Measurements from ENCODE around the gene S100A11. TPM values are rescaled to one million over a fixed set of nuclear protein-coding genes. Genes with fewer than 3 reads are reported as not detected.

Gene S100A11
- total RNA-seq, 1 experiment from 2014 or later, result 879 TPM

DNA sequence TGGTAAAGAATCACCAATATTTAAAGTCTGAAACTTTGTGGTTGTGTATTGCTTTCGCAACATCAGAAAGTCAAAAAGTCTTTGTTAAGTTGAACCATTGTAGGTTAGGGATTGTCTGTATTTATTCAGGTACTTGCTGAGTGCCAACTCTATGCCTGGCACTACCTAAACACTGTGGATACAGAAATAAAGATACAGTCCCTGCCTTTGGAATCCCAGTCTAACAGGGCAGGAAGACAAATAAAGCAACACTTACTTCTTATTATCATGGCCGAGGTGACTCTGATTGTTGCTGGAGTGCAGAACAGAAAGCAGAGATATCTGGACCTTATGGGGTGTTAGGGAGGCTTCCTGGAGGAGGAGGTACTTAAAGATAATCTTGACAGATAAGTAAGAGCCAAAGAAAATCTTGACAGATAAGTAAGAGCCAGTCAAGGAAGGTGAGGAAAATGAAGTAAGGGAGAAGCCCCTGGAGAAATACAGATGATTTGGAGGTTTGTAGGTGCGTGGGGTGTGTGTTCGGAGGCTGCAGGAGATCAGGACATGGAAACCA lies 31.4 kb downstream of the S100A11 start:
- DNase-seq (ENCODE audit: extremely low read depth, low read depth), result no peak

DNA sequence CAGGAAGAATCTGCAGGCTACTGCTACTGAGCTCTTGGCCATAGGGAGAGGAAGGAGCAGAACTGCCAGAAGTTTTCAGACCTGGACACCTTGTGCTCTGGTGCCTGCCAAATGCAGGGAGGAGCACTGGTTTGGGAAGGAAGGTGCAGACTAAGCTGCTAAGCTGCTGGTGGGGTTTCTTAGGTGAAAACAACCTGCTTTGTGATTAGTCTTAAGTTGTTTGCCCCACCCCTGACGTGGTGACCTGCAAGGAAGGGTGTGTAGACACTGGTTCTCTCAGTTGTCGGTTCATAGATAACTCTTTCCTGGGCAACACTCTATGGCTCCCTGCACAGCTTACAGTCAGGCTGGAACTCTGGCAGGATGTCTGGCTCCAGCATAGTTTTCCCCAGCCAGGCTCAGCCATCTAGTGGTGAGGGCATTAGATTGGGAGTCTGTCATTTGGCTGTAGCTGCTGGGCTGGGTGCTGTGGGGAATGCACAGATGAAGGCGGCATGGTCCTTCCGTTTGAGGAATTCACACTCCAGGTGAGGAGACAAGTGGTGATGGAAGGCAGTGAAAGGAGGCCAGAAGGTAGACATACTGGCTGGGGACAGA lies 32.9 kb downstream of the S100A11 start:
- DNase-seq (ENCODE audit: extremely low read depth, low read depth), result no peak

DNA sequence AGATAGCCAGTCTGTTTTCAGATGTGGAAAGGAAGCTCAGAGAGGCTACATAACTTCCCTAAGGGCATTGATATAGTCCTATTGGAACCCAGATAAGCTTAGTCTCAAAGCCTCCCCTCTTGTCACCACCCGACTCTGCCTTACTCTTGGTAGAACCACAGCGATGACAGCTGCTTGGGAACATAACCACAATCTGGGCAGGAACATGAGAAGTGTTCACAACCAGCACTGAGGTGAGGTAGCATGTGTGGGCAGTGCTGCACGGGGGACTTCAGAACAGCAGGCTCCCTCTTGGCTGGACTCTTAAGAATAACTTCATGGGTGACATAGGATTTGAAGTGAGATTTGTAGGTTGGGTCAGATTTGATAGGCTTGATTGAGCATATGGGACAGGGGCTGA lies 33.8 kb downstream of the S100A11 start:
- no peak for DNase-seq (ENCODE audit: extremely low read depth, low read depth)

DNA sequence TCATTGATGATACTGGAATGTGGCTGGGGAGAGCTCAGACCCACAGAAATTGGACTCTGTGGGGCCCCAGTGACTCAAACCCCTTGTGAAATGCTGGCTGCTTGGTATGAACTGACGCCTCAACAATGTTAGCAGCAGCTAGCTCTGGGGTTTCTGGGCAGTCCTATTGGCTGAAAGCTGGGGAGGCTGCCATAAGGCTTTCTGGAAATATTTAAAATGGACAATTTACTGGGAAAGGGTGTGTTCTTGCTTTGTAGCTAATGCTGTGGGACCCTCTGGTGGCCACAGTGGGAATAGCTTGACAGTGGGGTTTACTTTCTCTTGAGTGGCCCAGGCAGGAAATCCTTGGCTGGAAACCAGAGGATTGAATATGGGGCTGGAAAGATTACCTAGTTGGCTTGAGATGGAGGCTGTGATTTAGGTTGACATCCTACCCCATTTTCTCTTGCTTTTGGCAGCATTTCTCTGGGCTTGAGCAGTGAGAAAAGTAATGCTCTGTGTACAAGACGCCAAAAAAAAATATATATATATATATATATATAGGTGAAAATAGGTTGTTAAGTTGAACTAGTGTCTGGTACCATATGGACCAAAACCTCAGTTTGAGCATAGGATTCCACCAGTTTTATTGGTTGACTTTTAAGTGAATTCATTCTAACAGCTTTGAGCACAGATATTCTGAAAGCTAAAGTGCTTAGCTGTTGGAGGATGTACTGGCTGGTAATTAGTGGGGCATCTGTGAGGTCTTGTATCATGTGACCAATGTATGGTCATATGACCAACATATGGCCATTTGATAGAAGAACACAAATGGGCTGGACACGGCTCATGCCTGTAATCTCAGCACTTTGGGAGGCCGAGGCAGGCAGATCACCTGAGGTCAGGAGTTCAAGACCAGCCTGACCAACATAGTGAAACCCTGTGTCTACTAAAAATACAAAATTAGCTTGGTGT lies 34.9 kb downstream of the S100A11 start:
- DNase-seq (ENCODE audit: extremely low read depth, low read depth), result peak; percentile 86

DNA sequence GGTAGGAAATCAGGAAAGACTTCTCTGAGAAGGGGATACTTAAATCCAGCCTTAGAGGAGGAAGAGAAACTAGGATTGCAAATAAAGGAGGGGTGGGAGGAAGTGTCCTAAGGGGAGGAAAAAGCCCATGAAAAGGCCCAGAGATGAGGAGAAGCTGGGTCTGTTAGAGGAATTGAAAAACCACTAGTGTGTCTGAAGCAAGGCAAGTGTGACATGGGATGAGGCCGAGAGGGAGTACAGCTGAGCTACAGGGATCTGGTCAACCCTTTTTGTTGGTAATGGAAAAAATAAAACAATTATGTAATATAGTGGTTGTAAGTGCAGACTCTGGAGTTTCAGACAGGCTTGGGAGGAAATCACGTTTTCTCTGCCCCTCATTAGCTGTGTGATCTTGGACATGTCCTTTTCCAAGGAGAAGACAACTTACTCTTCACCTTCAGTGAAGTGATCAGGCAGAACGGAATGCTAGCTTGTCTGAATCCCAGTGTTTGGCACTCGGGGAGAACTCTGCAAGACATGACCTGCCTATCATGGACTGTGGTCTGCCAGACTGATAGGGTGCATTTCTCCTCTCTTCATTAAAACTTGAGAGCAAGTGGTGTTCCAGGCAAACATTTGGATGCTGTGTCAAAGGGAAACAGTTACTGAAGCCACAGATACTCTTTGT lies 35.7 kb downstream of the S100A11 start:
- no peak for DNase-seq (ENCODE audit: extremely low read depth, low read depth)

DNA sequence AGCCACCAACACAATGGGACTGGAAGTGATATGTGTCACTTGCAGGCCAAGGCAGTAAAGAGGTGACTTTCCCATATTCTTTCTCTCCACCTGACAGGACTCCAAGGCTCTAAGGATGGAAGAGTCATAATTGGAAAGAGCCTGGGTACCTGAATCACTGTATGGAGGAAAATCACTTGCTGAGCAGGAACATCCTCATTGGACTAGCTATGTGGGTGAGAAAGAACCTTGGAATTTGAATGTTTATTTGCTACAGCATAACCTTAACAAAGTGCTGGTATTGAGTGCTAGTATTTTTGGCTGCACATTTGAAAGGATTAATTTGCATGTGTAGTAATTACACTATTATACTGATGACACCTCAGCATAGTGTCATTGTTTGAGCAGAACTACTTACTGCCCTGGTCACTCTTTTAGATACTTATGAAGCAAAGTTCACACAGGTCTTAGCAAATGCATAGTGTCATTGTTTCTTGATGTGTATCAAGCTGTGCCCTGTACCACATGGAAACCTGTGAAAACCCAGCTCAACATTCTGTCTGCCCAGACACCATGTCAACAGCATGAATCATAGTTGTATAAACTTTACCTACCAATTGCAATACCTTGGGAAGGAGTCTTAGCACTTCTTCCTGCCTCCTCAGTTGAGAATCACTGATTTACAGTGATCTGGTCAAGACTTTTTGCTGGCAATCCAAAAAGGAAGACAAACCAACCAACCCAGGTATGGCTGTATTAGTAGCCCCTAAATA lies 38.0 kb downstream of the S100A11 start:
- DNase-seq (ENCODE audit: extremely low read depth, low read depth), result no peak

DNA sequence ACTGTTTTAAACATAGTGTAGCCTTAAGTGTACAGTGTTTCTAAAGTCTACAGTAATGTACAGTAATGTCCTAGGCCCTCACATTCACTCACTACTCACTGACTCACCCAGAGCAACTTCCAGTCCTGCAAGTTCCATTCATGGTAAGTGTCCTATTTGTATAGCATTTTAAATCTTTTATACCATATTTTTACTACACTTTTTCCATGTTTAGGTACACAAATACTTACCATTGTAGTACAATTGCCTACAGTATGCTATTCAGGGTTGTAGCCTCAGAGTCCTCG lies 39.6 kb downstream of the S100A11 start:
- DNase-seq (ENCODE audit: extremely low read depth, low read depth), result no peak

DNA sequence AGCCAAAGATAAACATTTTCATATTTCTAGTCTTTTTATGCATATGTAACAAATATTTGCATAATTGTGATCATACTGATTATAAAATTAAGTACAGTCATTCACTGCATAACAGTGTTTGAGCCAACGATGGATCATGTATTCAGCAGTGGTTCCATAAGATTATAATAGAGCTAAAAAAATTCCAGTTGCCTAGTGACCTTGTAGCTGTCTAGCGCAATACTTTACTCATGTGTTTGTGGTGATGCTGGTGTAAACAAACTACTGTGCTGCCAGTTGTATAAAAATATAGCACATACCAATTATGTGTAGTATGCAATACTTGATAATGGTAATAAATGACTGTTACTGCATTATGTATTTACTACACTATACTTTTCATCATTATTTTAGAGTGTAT lies 41.0 kb downstream of the S100A11 start:
- no peak for DNase-seq (ENCODE audit: extremely low read depth, low read depth)

DNA sequence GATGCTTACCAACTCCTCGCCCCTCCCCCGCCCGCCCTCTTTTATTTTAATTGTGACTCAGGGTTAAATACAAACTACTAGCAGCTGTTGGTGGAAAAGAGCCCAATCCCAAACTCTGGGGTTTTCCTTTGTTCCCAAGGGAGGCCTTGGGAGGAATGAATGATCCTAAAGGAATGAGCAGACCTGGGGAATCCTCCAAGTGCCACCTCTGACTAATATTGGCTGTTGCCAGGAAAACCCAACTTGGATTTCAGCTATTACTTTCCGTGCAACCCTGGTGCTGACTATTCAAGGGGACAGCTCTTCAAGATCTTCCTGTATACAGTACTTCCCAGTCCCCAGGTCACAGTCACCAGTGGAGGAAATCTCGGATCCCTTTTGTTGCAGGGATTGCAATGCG lies 41.8 kb downstream of the S100A11 start:
- peak; percentile 94 for DNase-seq (ENCODE audit: extremely low read depth, low read depth)

DNA sequence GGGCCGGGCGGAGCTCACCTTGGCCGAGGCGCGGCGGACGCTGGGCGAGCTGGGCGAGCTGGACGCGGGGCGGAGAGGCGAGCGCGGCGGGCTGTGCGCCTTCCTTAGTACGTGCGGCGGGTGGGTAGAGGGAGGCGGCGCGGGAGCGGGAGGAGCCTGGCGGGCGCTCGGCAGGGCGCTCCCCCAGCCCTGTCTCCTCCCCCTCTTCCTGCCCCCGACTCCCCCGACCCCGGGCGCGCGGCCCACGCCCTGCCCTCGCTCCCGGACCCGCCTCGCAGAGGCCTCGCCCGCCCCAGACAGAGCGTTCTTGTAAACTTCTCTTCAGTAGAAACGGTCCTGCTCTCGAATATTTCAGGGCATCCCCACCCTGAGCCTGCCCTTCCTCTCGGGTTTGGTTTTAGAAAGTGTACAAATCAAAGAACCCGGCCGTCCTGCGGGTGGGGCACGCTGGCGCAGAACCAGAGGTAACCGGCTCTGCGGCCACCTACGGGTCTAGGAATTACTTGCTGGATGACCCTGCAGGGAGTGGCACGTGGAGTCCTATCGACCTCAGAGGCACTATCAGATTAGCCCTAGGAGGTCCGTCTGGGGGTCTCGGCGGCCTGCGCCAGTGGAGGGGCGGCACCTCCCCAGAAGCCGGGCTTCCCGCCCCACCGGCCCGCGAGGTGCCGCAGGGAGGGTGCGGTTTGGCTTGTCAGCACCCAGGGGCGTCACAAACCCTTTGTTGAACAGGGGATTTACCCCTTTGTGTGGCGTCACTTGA lies 42.9 kb downstream of the S100A11 start, which contains the start of gene S100A10:
TSS of gene S100A10 (minus strand) at position 126 of the 763 bp plus-strand sequence. CDS start 7,629 bp downstream, outside the sequence.
- DNase-seq (ENCODE audit: extremely low read depth, low read depth), result peak; percentile 82

DNA sequence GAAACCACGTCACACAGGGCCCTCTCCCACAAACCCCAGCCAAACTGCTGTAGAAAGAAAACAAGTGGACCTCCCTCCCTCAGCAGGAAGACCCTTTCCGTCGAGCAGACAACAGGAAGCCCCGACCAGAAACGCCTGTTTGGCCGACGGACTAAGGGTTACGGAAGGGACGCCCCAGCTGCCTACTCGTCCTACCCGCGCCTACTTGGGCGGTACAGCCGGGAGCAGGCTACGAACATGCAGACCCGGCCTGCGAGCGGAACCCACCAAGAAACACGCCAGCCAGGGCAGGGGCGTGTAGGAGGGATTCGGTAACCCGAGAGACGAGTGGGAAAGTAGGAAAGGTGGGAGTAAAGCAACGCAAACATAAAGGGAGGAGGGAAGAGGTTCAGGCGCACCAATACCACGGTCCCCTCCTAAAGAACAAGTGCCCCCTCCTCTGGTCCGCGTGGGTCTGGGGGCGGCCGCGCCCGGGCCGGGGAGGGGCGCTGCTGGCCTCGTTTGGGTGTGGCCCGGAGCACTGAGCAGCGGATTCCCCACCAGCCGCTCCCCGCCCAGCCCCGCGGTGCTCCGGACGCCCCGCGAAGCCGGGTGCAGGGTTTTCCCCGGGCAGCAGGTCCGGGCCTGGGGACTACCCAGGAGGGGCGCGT lies 43.6 kb downstream of the S100A11 start:
- no peak for DNase-seq (ENCODE audit: extremely low read depth, low read depth)

DNA sequence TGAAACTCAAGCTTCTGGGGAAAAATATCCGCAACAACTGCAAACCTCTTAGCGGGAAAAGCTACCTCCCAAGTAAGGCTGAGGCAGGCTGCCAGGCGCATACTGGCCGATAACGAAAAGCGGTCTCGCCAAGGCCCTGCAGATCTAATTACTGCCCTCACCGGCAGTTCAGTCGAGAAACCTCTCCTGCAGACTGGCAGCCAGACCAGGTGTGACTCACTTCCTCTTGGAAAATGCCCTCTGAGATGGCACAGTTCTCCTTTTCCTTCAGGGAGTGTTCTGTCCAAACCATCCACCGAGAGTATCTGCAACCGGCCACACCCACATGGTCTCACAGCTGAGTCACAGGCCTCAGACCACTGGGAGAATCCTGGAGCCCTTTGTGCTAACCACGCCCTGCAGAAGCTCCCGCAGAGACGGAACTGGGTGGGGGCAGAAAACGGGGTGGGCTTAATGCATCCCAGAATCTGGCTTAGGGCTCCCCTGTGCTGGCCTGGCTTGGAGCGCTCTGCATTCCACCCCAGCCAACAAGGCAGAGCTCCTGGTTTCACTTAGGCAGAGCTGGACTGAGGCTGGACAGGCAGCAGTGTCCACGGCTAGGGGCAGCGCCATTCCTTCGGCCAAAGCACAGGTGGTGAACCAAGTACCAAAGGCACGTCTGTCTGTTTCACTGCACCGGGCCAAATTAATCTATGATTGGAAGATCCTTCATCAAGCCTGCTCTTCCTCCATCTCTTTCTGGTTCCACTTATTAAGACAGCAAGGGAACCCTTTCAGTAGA lies 44.3 kb downstream of the S100A11 start:
- DNase-seq (ENCODE audit: extremely low read depth, low read depth), result peak; percentile 98

DNA sequence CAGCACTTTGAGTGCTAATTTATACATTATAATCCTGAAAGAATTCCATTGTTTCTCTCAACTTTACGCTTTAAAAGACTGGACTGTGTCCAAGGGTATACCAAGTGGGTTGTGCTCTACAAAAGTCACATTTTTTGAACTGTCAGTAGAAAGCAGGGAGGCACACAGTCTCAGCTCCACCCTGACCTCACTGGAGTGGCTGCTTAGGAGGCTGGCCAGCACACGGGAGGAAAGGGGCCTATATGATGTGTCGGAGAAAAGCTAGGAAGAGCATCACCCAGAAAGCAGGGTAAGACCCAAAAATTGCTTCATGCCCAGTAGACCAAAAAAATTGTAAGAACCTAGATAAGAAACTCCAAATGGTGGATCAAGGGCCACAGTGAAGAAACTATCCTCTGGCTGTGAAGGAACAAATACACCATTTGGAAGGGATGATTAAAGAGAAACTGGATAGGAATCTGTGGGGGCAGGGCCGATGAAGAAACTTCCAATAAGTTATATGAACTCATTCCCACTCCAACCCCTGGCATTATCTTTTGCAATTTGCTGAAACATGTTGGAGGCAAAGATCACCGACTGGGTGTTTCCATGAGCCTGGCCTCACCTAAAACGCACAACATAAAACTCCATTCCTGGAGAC lies 45.0 kb downstream of the S100A11 start:
- DNase-seq (ENCODE audit: extremely low read depth, low read depth), result no peak

DNA sequence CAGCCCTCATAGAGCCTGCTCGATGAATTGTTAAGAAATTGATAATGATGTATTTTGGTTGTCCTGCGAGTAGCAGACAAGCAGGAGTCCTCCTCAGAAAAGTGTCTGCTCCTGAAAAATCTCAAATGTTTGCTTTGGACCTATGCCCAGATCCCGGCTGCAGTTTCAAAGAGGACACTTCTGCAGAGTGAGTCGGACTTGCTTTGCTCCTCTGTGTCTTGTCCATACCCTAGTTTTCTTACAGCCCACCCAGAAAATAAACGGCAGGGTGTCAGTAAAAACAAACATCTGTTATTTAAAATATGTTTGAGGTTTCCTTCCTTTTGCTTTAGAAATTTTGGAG lies 46.0 kb downstream of the S100A11 start:
- peak; percentile 64 for DNase-seq (ENCODE audit: extremely low read depth, low read depth)

DNA sequence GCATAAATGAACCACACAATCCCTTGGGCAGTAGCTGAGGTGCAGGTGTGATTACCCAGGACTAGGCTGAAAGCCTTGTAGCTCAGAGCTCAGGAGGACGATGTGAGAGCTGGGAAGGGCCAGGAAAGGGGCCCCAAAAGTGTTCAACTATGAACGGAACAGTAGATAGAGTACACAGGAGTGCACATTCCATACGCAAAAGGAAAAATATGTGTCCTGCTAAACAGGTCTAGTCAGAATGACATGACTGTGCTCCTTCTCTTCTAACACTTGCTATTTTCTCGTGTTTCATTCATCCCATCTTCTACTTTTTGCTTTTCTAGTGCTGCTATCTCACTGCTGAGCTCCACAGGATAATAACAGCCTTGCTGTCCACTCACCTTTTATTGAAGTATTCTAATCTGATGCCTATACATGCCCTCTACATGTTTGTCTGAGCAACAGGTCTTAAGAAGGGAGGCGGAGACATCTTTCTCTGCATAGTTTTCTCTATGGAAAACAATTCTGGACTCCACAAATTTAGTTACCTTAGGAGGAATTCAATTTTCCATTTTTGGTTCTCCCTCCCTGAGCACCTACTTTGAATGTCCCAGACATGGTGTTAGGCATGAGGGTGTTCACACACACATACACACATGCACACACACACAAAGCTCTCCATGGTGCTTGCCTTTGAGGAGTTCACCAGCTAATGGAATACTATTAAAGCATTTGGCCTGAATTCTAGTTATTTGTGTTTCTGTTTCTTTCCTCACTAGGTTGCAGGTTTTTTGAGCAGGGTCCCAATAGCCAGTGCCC lies 46.5 kb downstream of the S100A11 start:
- no peak for DNase-seq (ENCODE audit: extremely low read depth, low read depth)

DNA sequence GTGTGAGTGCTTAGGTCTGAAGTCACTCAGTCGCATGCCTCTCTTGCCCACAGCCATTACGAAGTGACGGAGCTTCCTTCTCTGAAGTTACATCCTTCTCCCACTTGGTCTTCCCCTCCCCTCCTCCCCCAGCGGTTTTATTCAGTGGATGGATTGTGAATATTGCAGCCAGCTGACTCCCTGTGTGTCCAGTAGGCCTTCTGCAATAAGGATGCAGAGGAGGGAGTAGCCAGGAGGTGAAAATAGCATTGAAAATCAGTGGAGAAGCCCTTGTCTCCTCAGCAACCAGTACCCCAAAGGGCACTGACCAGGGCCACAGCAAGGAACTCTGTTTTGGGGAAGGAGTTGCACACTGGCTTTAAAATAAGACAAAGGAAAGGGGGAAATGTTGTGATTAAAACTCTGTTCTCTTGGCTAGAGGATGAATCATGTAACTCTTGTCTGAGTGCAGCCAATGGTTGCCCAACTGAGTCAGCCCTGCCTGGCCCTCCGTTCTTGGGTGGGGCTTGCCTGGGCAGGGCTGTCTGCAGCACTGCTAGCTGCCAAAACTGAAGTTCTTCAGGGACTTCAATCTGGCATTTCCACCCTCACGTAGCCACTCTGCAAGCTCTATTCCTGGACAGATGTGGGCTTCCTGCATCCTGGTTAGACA lies 47.5 kb downstream of the S100A11 start:
- DNase-seq (ENCODE audit: extremely low read depth, low read depth), result peak; percentile 79

DNA sequence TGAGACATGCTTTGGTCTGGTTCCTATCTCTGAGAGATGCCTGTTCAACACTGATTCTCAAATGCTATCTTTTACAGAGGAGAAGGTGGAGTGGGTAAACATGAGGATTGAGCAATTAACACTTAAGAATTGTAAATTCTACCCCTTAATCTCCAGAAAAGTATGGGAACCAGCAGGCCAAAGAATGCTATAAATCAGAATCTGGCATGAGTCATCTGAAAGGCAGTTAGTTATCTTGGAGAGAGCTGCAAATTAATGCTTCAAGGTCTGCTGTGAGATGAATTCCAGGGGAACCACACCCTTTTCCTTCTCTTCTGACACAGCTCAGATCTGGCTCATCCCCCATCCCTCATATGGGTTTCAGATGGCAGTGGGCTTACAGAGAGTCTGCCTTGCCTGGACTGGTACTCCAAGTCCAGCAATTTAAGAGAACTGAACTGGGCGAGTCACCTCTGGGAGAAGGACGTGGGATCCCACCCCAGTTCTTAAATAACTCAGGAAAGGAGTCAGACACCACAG lies 48.3 kb downstream of the S100A11 start:
- DNase-seq (ENCODE audit: extremely low read depth, low read depth), result peak; percentile 84

Measured in NCI-H460 (cell line).